Panc1 (cell line): Measurements from ENCODE around the gene CTNND1. TPM values are rescaled to one million over a fixed set of nuclear protein-coding genes. Genes with fewer than 3 reads are reported as not detected.

Experiments used
- ATAC-seq: fragments of 200-7000 bp; cut with Tn5 transposase; 2 replicates; pipeline ENCODE4 v1.9.1; 2020; ENCODE audit warnings: mild to moderate bottlenecking, moderate library complexity
- BruUV-seq: library from RNA; stranded (reverse); fragments of 400-500 nt; replicated peaks from 2 replicates; lab custom pipeline; 2021; lab: Mats Ljungman, UMichigan
- CTCF ChIA-PET: fragments of 300-600 bp; sonication (Branson Sonifier 250); formaldehyde crosslinking; loops from one replicate; lab custom pipeline; 2022; ENCODE audit warnings: antibody characterized with exemption; lab: Charles Lee
- POLR2A ChIA-PET: fragments of 300-600 bp; sonication (Branson Sonifier 250); formaldehyde crosslinking; loops from one replicate; lab custom pipeline; 2022; ENCODE audit warnings: antibody characterized with exemption; lab: Charles Lee
- DNase-seq: peaks from one replicate; pipeline ENCODE4 v3.0.0-alpha.2; 2010; ENCODE audit warnings: low read depth, low spot score
- H3K27ac ChIP-seq: 2 replicates; pipeline ENCODE4 v1.5.1; 2011; ENCODE audit warnings: mild to moderate bottlenecking, low read length, inconsistent platforms
- H3K27me3 ChIP-seq: fragments of 200-500 bp; sonication (Bioruptor generic); 2 replicates; pipeline ENCODE4 v1.6.0; 2014; ENCODE audit warnings: low read length, inconsistent platforms; ENCODE audit not compliant: control insufficient read depth, insufficient read depth
- H3K36me3 ChIP-seq: fragments of 200-500 bp; sonication (Bioruptor generic); 2 replicates; pipeline ENCODE4 v1.5.1; 2014; ENCODE audit warnings: inconsistent platforms, mild to moderate bottlenecking, low read length, moderate library complexity; ENCODE audit not compliant: control insufficient read depth, insufficient read depth
- H3K4me1 ChIP-seq: 2 replicates; pipeline ENCODE4 v1.5.1; 2011; ENCODE audit warnings: inconsistent platforms, mild to moderate bottlenecking, low read length, moderate library complexity; ENCODE audit not compliant: control insufficient read depth, insufficient read depth
- H3K4me3 ChIP-seq, 2 experiments: 2 replicates each; pipeline ENCODE4 v1.5.1; 2011 to 2012; ENCODE audit warnings: low read depth in 2 of 2, low read length in 2 of 2, mild to moderate bottlenecking in 2 of 2, inconsistent platforms in 1 of 2, moderate library complexity in 1 of 2
- H3K9me3 ChIP-seq: fragments of 200-500 bp; sonication (Bioruptor generic); 2 replicates; pipeline ENCODE4 v1.5.1; 2014; ENCODE audit warnings: low read depth, mild to moderate bottlenecking, inconsistent platforms, low read length, moderate library complexity; ENCODE audit not compliant: control insufficient read depth, insufficient read depth
- CTCF ChIP-seq: fragments of 450-650 bp; IDR thresholded peaks from 2 replicates; pipeline ENCODE4 v1.5.1; 2017; ENCODE audit warnings: mild to moderate bottlenecking
- POLR2AphosphoS5 ChIP-seq: IDR thresholded peaks from 2 replicates; pipeline ENCODE4 v1.6.1; 2012; ENCODE audit warnings: mild to moderate bottlenecking, low read depth, low read length, moderate library complexity
- REST ChIP-seq, 2 experiments: IDR thresholded peaks; 2 replicates each; pipeline ENCODE4 v1.6.1; 2011 to 2012; ENCODE audit warnings: low read depth in 2 of 2, control low read depth in 1 of 2, low read length in 1 of 2, mild to moderate bottlenecking in 1 of 2, moderate library complexity in 1 of 2; ENCODE audit not compliant: insufficient read depth in 1 of 2
- SIN3A ChIP-seq: IDR thresholded peaks from 2 replicates; pipeline ENCODE4 v1.6.1; 2012; ENCODE audit warnings: low read depth, mild to moderate bottlenecking, low read length, moderate library complexity, borderline replicate concordance; ENCODE audit not compliant: insufficient read depth
- TCF7L2 ChIP-seq: IDR thresholded peaks from 2 replicates; pipeline ENCODE4 v1.6.1; 2011; ENCODE audit warnings: mild to moderate bottlenecking, low read depth, low read length, inconsistent platforms
- in situ Hi-C: cut with HindIII; loops from 2 replicates; pipeline ENCODE4 v1.10.0; 2016; ENCODE audit warnings: low sequenced_read_pairs, low pct_unique_long_range_greater_than_20kb
- intact Hi-C: fragments of 100-400 bp; cut with micrococcal nuclease; formaldehyde crosslinking; loops from one replicate; pipeline ENCODE4 v1.10.0; 2022; ENCODE audit not compliant: unreplicated experiment
- total RNA-seq: library from RNA; stranded (reverse); gene quantifications from one replicate; pipeline ENCODE4 v1.2.1, GENCODE V29; 2021; ENCODE audit not compliant: unreplicated experiment

CTNND1 gene
- total RNA-seq, 1 experiment from 2014 or later = 189 TPM

GRCh38 chr11:57798905-57799559 lies 37.4 kb downstream of the CTNND1 start:
- intact Hi-C loops = no loop called here
- ATAC-seq (peak; percentile 70), DNase-seq (peak; percentile 24)
- ChIA-PET POLR2A (interaction anchor here (0.6 to 1.1 kb wide), 4 partner anchors 38 to 776 kb away, joined by 3 to 11 read pairs (median 6); partner anchors contain the start of gene LPXN), CTCF (interaction anchor here (0.7 to 2.7 kb wide), 3 partner anchors 19 to 47 kb away, joined by 4 to 34 read pairs (median 5); partner anchors contain the start of gene BTBD18)
- Histone ChIP-seq H3K4me1 (peaks cover 33% of the 10 kb centered on the region), H3K27me3 (no peaks in the 10 kb centered on the region), H3K27ac (peak overlapping the region; percentile 88), H3K4me3 (peak overlapping the region in 1 of 2 experiments; percentile 12; a peak in 1 of 4 replicates), H3K36me3 (peaks cover 27% of the 10 kb centered on the region), H3K9me3 (no peaks in the 10 kb centered on the region)
- no TSS peak for BruUV-seq
- in situ Hi-C loops = no loop called here
- TF ChIP-seq POLR2AphosphoS5 (no peak), CTCF (no peak), TCF7L2 (no peak), REST (IDR thresholded peaks at IDR 0.05; ENCODE audit: insufficient read depth in 1 of 2, low read depth in 2 of 2, low read length in 1 of 2) (no peak), SIN3A (no peak)

GRCh38 chr11:57800444-57801182 lies 39.0 kb downstream of the CTNND1 start:
- ATAC-seq (peak; percentile 76), DNase-seq (peak; percentile 59)
- intact Hi-C loops = loop anchor here (1.0 kb wide), 1 partner anchor 49 kb away; the partner anchor contains the start of gene BTBD18
- no peaks in the 10 kb centered on the region for H3K9me3 ChIP-seq
- no peak for TF ChIP-seq REST (IDR thresholded peaks at IDR 0.05; ENCODE audit: insufficient read depth in 1 of 2, low read depth in 2 of 2, low read length in 1 of 2)
- TF ChIP-seq SIN3A = no peak
- TF ChIP-seq TCF7L2 = no peak
- no peak for TF ChIP-seq POLR2AphosphoS5
- peak; percentile 84 for TF ChIP-seq CTCF
- H3K27me3 ChIP-seq = no peaks in the 10 kb centered on the region
- in situ Hi-C loops = no loop called here
- H3K36me3 ChIP-seq = peaks cover 28% of the 10 kb centered on the region
- peaks cover 33% of the 10 kb centered on the region for H3K4me1 ChIP-seq
- ChIA-PET POLR2A (interaction anchor here (0.6 to 0.8 kb wide), 3 partner anchors 9 to 72 kb away, joined by 3 to 5 read pairs (median 3); no protein-coding TSS in a partner anchor), CTCF (interaction anchor here (0.5 to 2.7 kb wide), 9 partner anchors 9 to 64 kb away, joined by 3 to 34 read pairs (median 4); partner anchors contain the start of genes BTBD18, CTNND1 and SELENOH)
- no peak overlapping the region for H3K4me3 ChIP-seq
- peak overlapping the region; percentile 88 for H3K27ac ChIP-seq
- no TSS peak for BruUV-seq
